ENCODE data around the gene SH3RF3.

GRCh38 chr2:109271920-109272319 lies 142.9 kb downstream of the SH3RF3 start:
- TF ChIP-seq CTCF (IDR thresholded peaks at IDR 0.05 in 2 of 3, conservative IDR thresholded peaks at IDR 0.05 in 1 of 3; ENCODE audit: control insufficient read depth in 2 of 3, extremely low read depth in 1 of 3, insufficient read depth in 1 of 3, low read depth in 3 of 3, low read length in 3 of 3), result no peak
- no peak for TF ChIP-seq ZBTB33 (IDR thresholded peaks at IDR 0.05)
- no peak for TF ChIP-seq POLR2A (IDR thresholded peaks at IDR 0.05; ENCODE audit: low read depth, low read length)
- TF ChIP-seq SUZ12 (IDR thresholded peaks at IDR 0.05; ENCODE audit: unreplicated experiment), result no peak
- TF ChIP-seq CUX1 (IDR thresholded peaks at IDR 0.05; ENCODE audit: insufficient replicate concordance, low read depth, low read length), result no peak
- TF ChIP-seq KDM1A (IDR thresholded peaks at IDR 0.05; ENCODE audit: borderline replicate concordance), result no peak

Measured in GM12878 (cell line).